BLaER1 treated with 17β-estradiol and CSF1 and Interleukin-3, amounts not matched to agents 10 nM and 100 nM (cell line): ENCODE data around the gene HOXA2.

ENCODE experiments used
- H3K27ac ChIP-seq, 11 experiments: shearing (Covaris generic); formaldehyde crosslinking; 2 replicates each; pipeline ENCODE4 v1.8.1; 2022
- H3K27me3 ChIP-seq, 11 experiments: shearing (Covaris generic); formaldehyde crosslinking; 2 replicates each; pipeline ENCODE4 v1.8.1; 2022
- H3K36me3 ChIP-seq, 11 experiments: shearing (Covaris generic); formaldehyde crosslinking; 2 replicates each; pipeline ENCODE4 v1.8.1; 2022
- H3K4me1 ChIP-seq, 10 experiments: shearing (Covaris generic); formaldehyde crosslinking; 2 replicates each; pipeline ENCODE4 v1.8.1; 2022
- H3K4me2 ChIP-seq, 11 experiments: shearing (Covaris generic); formaldehyde crosslinking; 2 replicates each; pipeline ENCODE4 v1.8.1; 2022
- H3K4me3 ChIP-seq, 10 experiments: shearing (Covaris generic); formaldehyde crosslinking; 2 replicates each; pipeline ENCODE4 v1.8.1; 2022
- H3K9ac ChIP-seq, 11 experiments: shearing (Covaris generic); formaldehyde crosslinking; 2 replicates each; pipeline ENCODE4 v1.8.1; 2022
- H3K9me3 ChIP-seq, 11 experiments: shearing (Covaris generic); formaldehyde crosslinking; replicated peaks in 1 of 11; 2 replicates each; pipeline ENCODE4 v1.8.1; 2022
- H4K20me1 ChIP-seq, 11 experiments: shearing (Covaris generic); formaldehyde crosslinking; 2 replicates each; pipeline ENCODE4 v1.8.1; 2022
- Cebpa-rat ChIP-seq, 11 experiments: shearing (Covaris generic); IDR thresholded peaks; 2 replicates each; pipeline ENCODE4 v1.8.1; 2022

The HOXA2 gene

GRCh38 chr7:27123477-27124053, 21.1 kb upstream of the HOXA2 start:
- Histone ChIP-seq H3K36me3 (no peaks in the 10 kb centered on the region), H3K4me3 (no peak overlapping the region), H3K9me3 (peaks cover 0 to 19% (median 10%) of the 10 kb centered on the region in 11 experiments; a peak in 11 of 22 replicates), H3K4me2 (no peak overlapping the region), H3K27me3 (no peaks in the 10 kb centered on the region; a peak in 1 of 22 replicates), H4K20me1 (no peaks in the 10 kb centered on the region), H3K27ac (no peak overlapping the region), H3K9ac (no peak overlapping the region), H3K4me1 (no peaks in the 10 kb centered on the region)
- TF ChIP-seq Cebpa-rat (IDR thresholded peaks at IDR 0.05), result no peak

GRCh38 chr7:27123007-27123476, 20.6 kb upstream of the HOXA2 start:
- Histone ChIP-seq H3K4me1 (no peaks in the 10 kb centered on the region), H3K4me3 (no peak overlapping the region)

GRCh38 chr7:27122077-27122910, 19.8 kb upstream of the HOXA2 start:
- H3K4me2 ChIP-seq, result no peak overlapping the region
- peaks cover 0 to 19% (median 10%) of the 10 kb centered on the region in 11 experiments; a peak in 10 of 22 replicates for H3K9me3 ChIP-seq
- no peak for TF ChIP-seq Cebpa-rat (IDR thresholded peaks at IDR 0.05)
- no peaks in the 10 kb centered on the region for H3K36me3 ChIP-seq
- H3K4me1 ChIP-seq, result no peaks in the 10 kb centered on the region
- H3K4me3 ChIP-seq, result no peak overlapping the region
- no peaks in the 10 kb centered on the region for H4K20me1 ChIP-seq
- no peak overlapping the region for H3K27ac ChIP-seq
- H3K27me3 ChIP-seq, result no peaks in the 10 kb centered on the region; a peak in 1 of 22 replicates
- H3K9ac ChIP-seq, result no peak overlapping the region

More at GRCh38 chr7:27123007-27123476, 20.6 kb upstream of the HOXA2 start:
- Histone ChIP-seq H3K9ac (no peak overlapping the region), H3K4me2 (no peak overlapping the region), H4K20me1 (no peaks in the 10 kb centered on the region), H3K27ac (no peak overlapping the region), H3K9me3 (peaks cover 0 to 19% (median 10%) of the 10 kb centered on the region in 11 experiments; a peak in 10 of 22 replicates), H3K36me3 (no peaks in the 10 kb centered on the region), H3K27me3 (no peaks in the 10 kb centered on the region; a peak in 1 of 22 replicates)
- TF ChIP-seq Cebpa-rat (IDR thresholded peaks at IDR 0.05), result 0 out of 22 replicates have a peak, but pooled peaks of 1 of the 11 experiments have one; percentile 7

GRCh38 chr7:27121684-27122076, 19.2 kb upstream of the HOXA2 start:
- Histone ChIP-seq H3K4me2 (no peak overlapping the region), H3K4me1 (no peaks in the 10 kb centered on the region), H3K36me3 (no peaks in the 10 kb centered on the region), H4K20me1 (no peaks in the 10 kb centered on the region), H3K9ac (no peak overlapping the region), H3K27me3 (no peaks in the 10 kb centered on the region), H3K4me3 (no peak overlapping the region), H3K9me3 (peaks cover 0 to 19% (median 10%) of the 10 kb centered on the region in 11 experiments; a peak in 10 of 22 replicates), H3K27ac (no peak overlapping the region)
- TF ChIP-seq Cebpa-rat (IDR thresholded peaks at IDR 0.05), result no peak

- Histone ChIP-seq H3K9me3 (peaks cover 0 to 16% (median 8%) of the 10 kb centered on the region in 11 experiments; a peak in 10 of 22 replicates), H3K27me3 (no peaks in the 10 kb centered on the region), H3K36me3 (no peaks in the 10 kb centered on the region), H3K4me1 (no peaks in the 10 kb centered on the region), H3K9ac (no peak overlapping the region), H3K27ac (no peak overlapping the region), H4K20me1 (no peaks in the 10 kb centered on the region), H3K4me2 (no peak overlapping the region), H3K4me3 (no peak overlapping the region)
- no peak for TF ChIP-seq Cebpa-rat (IDR thresholded peaks at IDR 0.05)
Observed at GRCh38 chr7:27119412-27119911, 17.0 kb upstream of the HOXA2 start.

GRCh38 chr7:27118580-27118979, 16.1 kb upstream of the HOXA2 start:
- Histone ChIP-seq H3K9ac (no peak overlapping the region), H3K9me3 (peaks cover 0 to 8% (median 1%) of the 10 kb centered on the region in 11 experiments; a peak in 8 of 22 replicates), H3K4me3 (no peak overlapping the region), H3K27me3 (no peaks in the 10 kb centered on the region), H3K4me2 (no peak overlapping the region), H3K4me1 (no peaks in the 10 kb centered on the region), H4K20me1 (no peaks in the 10 kb centered on the region), H3K27ac (no peak overlapping the region), H3K36me3 (no peaks in the 10 kb centered on the region)
- TF ChIP-seq Cebpa-rat (IDR thresholded peaks at IDR 0.05), result no peak

GRCh38 chr7:27117887-27118491, 15.5 kb upstream of the HOXA2 start:
- Histone ChIP-seq H3K27ac (no peak overlapping the region), H3K9me3 (peaks cover 0 to 8% (median 0%) of the 10 kb centered on the region in 11 experiments; a peak in 5 of 22 replicates), H3K27me3 (no peaks in the 10 kb centered on the region), H3K9ac (no peak overlapping the region), H3K36me3 (no peaks in the 10 kb centered on the region), H3K4me1 (no peaks in the 10 kb centered on the region), H4K20me1 (no peaks in the 10 kb centered on the region), H3K4me2 (no peak overlapping the region), H3K4me3 (no peak overlapping the region)
- no peak for TF ChIP-seq Cebpa-rat (IDR thresholded peaks at IDR 0.05)

GRCh38 chr7:27116962-27117886, 14.7 kb upstream of the HOXA2 start:
- Histone ChIP-seq H3K4me3 (no peak overlapping the region), H3K36me3 (no peaks in the 10 kb centered on the region), H3K4me2 (no peak overlapping the region), H3K4me1 (no peaks in the 10 kb centered on the region), H4K20me1 (no peaks in the 10 kb centered on the region), H3K27ac (no peak overlapping the region), H3K9me3 (peaks cover 0 to 6% (median 0%) of the 10 kb centered on the region in 11 experiments; a peak in 3 of 22 replicates), H3K27me3 (no peaks in the 10 kb centered on the region), H3K9ac (no peak overlapping the region)
- TF ChIP-seq Cebpa-rat (IDR thresholded peaks at IDR 0.05), result no peak
